ENCODE measurements around the gene SPTBN1. TPM values are rescaled to one million over a fixed set of nuclear protein-coding genes. Genes with fewer than 3 reads are reported as not detected.

Gene SPTBN1
- total and polyA plus RNA-seq, 2 of the 13 experiments (the other 11 are each of a cell fraction or from before 2014, with no cell fraction given): 123 to 299 TPM

GRCh38 chr2:54579061-54579681 lies 123.0 kb downstream of the SPTBN1 start (continued):
- peak; percentile 65; the same call in 1 of the 2 replicates for TF ChIP-seq ZNF44 (CRISPR knock-in tag; IDR thresholded peaks at IDR 0.05)
- no peak for TF ChIP-seq HNF4G (IDR thresholded peaks at IDR 0.05; ENCODE audit: borderline replicate concordance, low read depth, low read length)
- TF ChIP-seq HNF4G (CRISPR knock-in tag; IDR thresholded peaks at IDR 0.05; ENCODE audit: borderline replicate concordance, low read depth): no peak
- peak; percentile 97 for TF ChIP-seq SSRP1 (CRISPR knock-in tag; IDR thresholded peaks at IDR 0.05)
- TF ChIP-seq ZNF33A (CRISPR knock-in tag; IDR thresholded peaks at IDR 0.05; ENCODE audit: borderline replicate concordance): no peak
- TF ChIP-seq ZNF619 (CRISPR knock-in tag; IDR thresholded peaks at IDR 0.05): no peak
- no peak for TF ChIP-seq ZNF556 (CRISPR knock-in tag; IDR thresholded peaks at IDR 0.05; ENCODE audit: borderline replicate concordance)
- TF ChIP-seq, protein P1, sequence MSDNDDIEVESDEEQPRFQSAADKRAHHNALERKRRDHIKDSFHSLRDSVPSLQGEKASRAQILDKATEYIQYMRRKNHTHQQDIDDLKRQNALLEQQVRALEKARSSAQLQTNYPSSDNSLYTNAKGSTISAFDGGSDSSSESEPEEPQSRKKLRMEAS (IDR thresholded peaks at IDR 0.05): peak; percentile 72
- TF ChIP-seq ZHX2 (IDR thresholded peaks at IDR 0.05; ENCODE audit: low read depth): no peak
- TF ChIP-seq ZHX2 (CRISPR knock-in tag; IDR thresholded peaks at IDR 0.05; ENCODE audit: borderline replicate concordance): no peak
- TF ChIP-seq, protein P2, sequence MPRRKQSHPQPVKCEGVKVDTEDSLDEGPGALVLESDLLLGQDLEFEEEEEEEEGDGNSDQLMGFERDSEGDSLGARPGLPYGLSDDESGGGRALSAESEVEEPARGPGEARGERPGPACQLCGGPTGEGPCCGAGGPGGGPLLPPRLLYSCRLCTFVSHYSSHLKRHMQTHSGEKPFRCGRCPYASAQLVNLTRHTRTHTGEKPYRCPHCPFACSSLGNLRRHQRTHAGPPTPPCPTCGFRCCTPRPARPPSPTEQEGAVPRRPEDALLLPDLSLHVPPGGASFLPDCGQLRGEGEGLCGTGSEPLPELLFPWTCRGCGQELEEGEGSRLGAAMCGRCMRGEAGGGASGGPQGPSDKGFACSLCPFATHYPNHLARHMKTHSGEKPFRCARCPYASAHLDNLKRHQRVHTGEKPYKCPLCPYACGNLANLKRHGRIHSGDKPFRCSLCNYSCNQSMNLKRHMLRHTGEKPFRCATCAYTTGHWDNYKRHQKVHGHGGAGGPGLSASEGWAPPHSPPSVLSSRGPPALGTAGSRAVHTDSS (CRISPR knock-in tag; conservative IDR thresholded peaks at IDR 0.05): no peak
- no peak for TF ChIP-seq ZNF12 (CRISPR knock-in tag; IDR thresholded peaks at IDR 0.05)
- no peak for TF ChIP-seq RARA (CRISPR knock-in tag; IDR thresholded peaks at IDR 0.05)
- no peak for TF ChIP-seq GABPA (IDR thresholded peaks at IDR 0.05; ENCODE audit: low read depth, low read length)
- TF ChIP-seq GABPA (CRISPR knock-in tag; IDR thresholded peaks at IDR 0.05; ENCODE audit: low read depth): no peak
- TF ChIP-seq HOXA7 (CRISPR knock-in tag; IDR thresholded peaks at IDR 0.05): no peak
- TF ChIP-seq, protein P3, sequence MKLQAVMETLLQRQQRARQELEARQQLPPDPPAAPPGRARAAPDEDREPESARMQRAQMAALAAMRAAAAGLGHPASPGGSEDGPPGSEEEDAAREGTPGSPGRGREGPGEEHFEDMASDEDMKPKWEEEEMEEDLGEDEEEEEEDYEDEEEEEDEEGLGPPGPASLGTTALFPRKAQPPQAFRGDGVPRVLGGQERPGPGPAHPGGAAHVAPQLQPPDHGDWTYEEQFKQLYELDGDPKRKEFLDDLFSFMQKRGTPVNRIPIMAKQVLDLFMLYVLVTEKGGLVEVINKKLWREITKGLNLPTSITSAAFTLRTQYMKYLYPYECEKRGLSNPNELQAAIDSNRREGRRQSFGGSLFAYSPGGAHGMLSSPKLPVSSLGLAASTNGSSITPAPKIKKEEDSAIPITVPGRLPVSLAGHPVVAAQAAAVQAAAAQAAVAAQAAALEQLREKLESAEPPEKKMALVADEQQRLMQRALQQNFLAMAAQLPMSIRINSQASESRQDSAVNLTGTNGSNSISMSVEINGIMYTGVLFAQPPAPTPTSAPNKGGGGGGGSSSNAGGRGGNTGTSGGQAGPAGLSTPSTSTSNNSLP (IDR thresholded peaks at IDR 0.05; ENCODE audit: low read depth, low read length): peak; percentile 23; the same call in 1 of the 2 replicates
- peak; percentile 51; the same call in 1 of the 2 replicates for TF ChIP-seq BHLHE40 (IDR thresholded peaks at IDR 0.05; ENCODE audit: low read length)
- no peak for TF ChIP-seq ZNF577 (CRISPR knock-in tag; IDR thresholded peaks at IDR 0.05; ENCODE audit: borderline replicate concordance, low read depth)
- no peak for TF ChIP-seq TCF7 (IDR thresholded peaks at IDR 0.05; ENCODE audit: low read depth)
- TF ChIP-seq TGIF2 (CRISPR knock-in tag; IDR thresholded peaks at IDR 0.05): 0 out of 2 replicates have a peak, but pooled peaks have one; percentile 29
